ENCODE results near the gene EVC.

GRCh38 chr4:5712931-5713330 is 1.9 kb downstream of the EVC start:
- TF ChIP-seq, protein P1, sequence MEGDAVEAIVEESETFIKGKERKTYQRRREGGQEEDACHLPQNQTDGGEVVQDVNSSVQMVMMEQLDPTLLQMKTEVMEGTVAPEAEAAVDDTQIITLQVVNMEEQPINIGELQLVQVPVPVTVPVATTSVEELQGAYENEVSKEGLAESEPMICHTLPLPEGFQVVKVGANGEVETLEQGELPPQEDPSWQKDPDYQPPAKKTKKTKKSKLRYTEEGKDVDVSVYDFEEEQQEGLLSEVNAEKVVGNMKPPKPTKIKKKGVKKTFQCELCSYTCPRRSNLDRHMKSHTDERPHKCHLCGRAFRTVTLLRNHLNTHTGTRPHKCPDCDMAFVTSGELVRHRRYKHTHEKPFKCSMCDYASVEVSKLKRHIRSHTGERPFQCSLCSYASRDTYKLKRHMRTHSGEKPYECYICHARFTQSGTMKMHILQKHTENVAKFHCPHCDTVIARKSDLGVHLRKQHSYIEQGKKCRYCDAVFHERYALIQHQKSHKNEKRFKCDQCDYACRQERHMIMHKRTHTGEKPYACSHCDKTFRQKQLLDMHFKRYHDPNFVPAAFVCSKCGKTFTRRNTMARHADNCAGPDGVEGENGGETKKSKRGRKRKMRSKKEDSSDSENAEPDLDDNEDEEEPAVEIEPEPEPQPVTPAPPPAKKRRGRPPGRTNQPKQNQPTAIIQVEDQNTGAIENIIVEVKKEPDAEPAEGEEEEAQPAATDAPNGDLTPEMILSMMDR (conservative IDR thresholded peaks at IDR 0.05 in 1 of 2, IDR thresholded peaks at IDR 0.05 in 1 of 2; ENCODE audit: low read depth in 1 of 2, low read length in 2 of 2): no peak
- no peak for TF ChIP-seq EZH2 (IDR thresholded peaks at IDR 0.05; ENCODE audit: low read length, missing control alignments)

Data from fibroblast of lung (primary cell).